H7 (cell line): ENCODE measurements around the gene EWSR1. TPM values are rescaled to one million over a fixed set of nuclear protein-coding genes. Genes with fewer than 3 reads are reported as not detected.

Experiments used
- DNase-seq: peaks from one replicate; pipeline ENCODE4 v3.0.0; 2012
- H3K27me3 ChIP-seq: 2 replicates; pipeline ENCODE4 v1.6.0; 2011; ENCODE audit warnings: mild to moderate bottlenecking, low read length; ENCODE audit not compliant: control insufficient read depth, insufficient read depth
- H3K36me3 ChIP-seq: replicated peaks from 2 replicates; pipeline ENCODE4 v1.5.1; 2011; ENCODE audit warnings: low read length; ENCODE audit not compliant: control insufficient read depth, insufficient read depth
- H3K4me3 ChIP-seq: 2 replicates; pipeline ENCODE4 v1.5.1; 2011; ENCODE audit warnings: low read depth, mild to moderate bottlenecking, control low read depth, low read length, moderate library complexity; ENCODE audit not compliant: insufficient read depth
- total RNA-seq: library from RNA; depleted of rRNA; stranded (reverse); fragments of >200 nt; shearing (Covaris generic); gene quantifications from 2 replicates; pipeline ENCODE4 v1.2.3, GENCODE V29; 2014

EWSR1 gene
- total RNA-seq, 1 experiment from 2014 or later, result 229 TPM

DNA sequence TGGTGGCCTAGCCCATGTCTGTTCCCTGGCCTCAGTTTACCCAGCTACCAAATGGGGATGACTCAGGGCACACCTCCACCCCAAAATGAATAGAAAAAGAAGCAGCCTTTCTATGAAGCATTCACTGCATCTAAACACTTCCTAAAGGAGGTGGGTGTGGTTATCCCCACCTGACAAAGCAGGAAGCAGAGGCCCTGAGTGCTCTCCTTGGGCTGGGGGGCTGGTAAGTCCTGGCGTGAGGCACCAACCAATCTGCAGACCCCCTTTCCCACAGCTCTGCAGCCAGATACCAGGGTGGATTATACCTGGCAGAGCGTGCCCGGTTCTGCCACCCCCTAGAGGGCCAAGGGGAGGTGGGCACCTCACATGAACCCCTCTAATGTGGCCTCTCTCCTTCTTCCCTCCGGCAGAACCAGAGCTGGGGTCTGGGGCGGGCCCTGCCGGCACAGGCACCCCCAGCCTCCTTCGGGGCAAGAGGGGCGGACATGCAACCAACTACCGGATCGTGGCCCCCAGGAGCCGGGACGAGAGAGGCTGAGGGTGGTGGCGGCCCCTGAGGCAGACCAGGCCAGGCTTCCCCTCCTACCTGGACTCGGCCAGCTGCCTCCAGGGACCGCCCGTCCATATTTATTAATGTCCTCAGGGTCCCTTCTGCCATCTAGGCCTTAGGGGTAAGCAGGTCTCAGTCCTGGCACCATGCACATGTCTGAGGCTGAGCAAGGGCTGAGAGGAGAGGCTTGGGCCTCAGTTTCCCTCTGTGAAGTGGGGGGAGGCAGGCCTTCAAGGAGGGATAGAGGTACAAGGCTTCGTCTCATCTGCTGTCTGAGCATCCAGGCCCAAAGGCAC is 9.4 kb upstream of the EWSR1 start:
- peak; percentile 60 for DNase-seq
- H3K36me3 ChIP-seq, result peaks cover 3% of the 10 kb centered on the region
- no peak overlapping the region for H3K4me3 ChIP-seq
- H3K27me3 ChIP-seq, result no peaks in the 10 kb centered on the region

- peak; percentile 87 for DNase-seq
- no peak overlapping the region for H3K4me3 ChIP-seq
- H3K27me3 ChIP-seq, result no peaks in the 10 kb centered on the region
- H3K36me3 ChIP-seq, result peaks cover 7% of the 10 kb centered on the region
These were observed 8.7 kb upstream of the EWSR1 start for GRCh38 chr22:29259253-29259899.

DNA sequence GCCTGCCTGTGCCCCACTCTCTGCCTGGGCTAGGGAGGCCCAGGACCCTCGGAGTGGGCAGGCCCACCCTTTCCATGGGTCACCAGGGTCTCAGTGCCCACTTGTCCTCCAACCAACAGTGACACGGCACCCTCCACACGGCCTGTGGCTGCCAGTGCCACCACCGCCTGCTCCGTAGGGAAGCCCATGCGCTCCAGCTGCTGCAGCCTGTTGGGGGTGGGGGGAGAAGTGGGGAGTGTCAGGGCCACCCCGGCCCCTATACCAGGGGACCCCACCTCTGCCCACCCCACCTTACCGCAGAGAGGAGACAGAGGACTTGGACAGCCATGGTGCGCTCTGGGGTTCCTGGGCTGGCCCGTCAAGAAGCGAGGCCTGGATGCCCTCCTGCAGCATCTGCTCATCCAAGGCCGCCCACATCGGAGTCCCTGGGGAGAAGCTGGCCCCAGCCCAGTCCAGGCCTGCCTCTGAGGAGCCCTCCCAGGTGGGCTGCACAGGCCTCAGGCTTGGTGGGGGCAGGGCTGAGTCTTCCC is 8.0 kb upstream of the EWSR1 start:
- no peak for DNase-seq
- H3K27me3 ChIP-seq, result no peaks in the 10 kb centered on the region
- peaks cover 10% of the 10 kb centered on the region for H3K36me3 ChIP-seq
- H3K4me3 ChIP-seq, result no peak overlapping the region

DNA sequence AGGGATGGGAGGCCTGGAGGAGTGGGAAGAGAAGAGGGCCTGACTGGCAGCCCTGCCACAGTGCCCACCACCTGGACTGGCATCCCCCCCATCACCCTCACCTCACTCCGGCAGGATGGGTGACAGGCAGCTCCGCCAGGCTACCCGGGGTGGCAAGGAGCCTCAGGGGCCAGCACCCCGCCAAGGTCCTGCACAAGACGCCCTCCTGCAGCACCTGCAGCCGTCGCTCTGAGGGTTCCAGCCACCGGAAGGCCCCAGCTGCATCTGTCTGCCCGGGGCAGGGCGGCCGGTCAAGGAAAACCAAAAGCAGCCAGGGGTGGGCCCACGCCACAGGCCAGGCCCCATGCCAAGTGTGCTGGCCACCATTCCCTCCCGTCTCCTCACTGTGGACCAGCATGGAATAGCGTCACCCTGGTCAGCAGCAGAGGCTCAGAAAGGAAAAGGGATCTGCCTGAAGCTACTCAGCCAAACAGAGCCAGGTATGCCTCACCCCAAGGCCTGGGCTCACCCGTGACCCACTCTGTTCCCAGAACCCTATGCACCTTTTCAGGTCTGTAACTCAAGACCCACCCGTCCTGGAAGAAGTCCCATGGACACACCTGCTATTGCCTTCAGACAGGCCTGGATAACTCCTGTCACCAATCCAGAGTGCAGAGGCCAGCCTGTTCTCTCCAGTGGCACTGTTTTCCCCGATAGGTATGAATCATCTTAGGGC is 7.3 kb upstream of the EWSR1 start:
- Histone ChIP-seq H3K27me3 (no peaks in the 10 kb centered on the region), H3K36me3 (peaks cover 14% of the 10 kb centered on the region), H3K4me3 (no peak overlapping the region)
- DNase-seq, result peak; percentile 56

DNA sequence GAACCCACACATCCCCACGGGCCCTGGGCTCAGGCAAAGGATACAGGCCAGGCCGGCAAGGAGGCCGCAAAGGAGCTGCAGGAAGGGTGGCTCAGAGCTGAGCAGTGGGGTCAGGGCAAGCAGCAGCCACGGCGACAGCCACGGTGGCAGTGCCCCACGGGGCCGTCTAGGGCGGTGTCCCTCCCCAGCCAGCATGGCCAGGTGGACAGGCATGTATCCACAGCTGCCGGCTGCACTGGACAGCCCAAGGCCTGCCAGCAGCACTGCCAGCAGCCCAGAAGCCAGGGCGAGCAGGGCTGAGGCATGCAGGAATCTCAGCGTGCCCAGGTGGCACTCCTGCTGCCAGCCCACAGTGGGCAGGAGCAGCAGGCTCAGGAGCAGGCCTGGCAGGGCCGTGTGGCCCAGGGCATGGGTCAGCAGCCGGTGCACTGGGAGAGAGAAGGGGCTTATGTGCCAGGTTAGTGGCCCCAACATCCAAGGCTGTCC is 4.2 kb upstream of the EWSR1 start:
- Histone ChIP-seq H3K36me3 (peaks cover 21% of the 10 kb centered on the region), H3K4me3 (no peak overlapping the region), H3K27me3 (no peaks in the 10 kb centered on the region)
- peak; percentile 49 for DNase-seq

DNA sequence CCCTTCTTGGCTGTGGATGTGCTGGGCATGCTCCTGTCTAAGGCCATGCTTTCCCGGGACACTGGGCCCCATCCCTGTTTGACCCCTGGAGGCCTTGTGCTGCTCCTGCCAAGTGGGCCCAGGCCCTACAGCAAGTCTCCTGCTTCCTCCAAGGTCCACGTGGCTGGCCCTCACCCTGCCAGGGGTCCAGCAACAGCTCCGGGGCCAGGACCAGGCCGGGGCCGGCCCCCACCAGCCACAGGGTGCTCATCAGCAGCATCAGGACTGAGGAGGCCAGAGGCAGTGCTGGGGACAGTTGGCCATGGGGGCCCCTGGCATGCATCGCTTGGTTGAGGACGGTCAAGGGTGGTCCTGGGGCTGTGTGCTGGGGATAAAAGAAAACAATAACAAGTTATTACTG is 2.8 kb upstream of the EWSR1 start:
- no peaks in the 10 kb centered on the region for H3K27me3 ChIP-seq
- DNase-seq, result peak; percentile 28
- H3K36me3 ChIP-seq, result peaks cover 27% of the 10 kb centered on the region
- H3K4me3 ChIP-seq, result no peak overlapping the region

- no peak for DNase-seq
- no peaks in the 10 kb centered on the region for H3K27me3 ChIP-seq
- no peak overlapping the region for H3K4me3 ChIP-seq
- H3K36me3 ChIP-seq, result peaks cover 29% of the 10 kb centered on the region
These were observed 2.1 kb upstream of the EWSR1 start for GRCh38 chr22:29265929-29266328.

DNA sequence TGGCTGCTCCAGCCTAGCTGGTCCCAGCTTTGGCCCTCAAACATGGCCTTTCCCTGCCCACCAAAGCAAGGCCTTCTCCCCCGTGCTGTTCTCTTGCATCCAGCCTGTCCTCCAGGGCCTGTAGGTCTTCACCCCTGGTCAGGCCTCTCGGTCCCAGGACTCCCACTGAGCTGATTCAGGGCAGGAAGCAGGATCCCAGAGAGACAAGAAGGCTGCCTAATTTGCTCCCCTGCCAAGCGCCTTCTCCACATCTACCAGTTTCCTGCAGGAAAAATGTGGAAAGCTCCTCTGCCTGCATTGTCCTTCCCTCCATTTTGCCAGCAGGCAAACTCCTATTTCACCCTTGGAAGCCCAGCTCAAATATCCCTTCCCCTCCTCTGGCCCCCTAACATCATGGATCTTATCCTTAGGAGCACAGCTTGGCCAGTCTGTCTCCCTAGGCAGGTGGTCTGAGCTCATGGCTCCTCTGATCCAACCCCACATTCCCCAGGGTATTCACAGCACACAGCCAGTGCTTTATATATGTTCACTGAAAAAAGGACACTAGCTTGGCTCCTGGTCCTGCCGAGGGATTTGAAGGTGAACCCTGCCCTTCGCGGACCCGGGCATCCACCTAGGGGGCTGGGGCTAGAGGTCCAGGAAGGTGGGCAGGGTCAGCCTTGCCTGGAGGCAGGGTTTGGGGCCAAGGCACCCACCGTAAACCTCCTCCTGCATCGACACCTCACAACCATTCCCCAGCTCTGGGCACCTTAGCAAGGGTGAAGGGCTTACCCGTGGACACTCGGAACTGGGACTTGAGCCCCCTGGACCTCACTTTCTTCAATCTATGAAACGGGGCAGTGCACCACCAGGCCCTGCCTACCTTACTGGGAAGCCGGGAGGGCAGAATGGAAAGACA is 1.3 kb upstream of the EWSR1 start:
- H3K27me3 ChIP-seq, result no peaks in the 10 kb centered on the region
- H3K36me3 ChIP-seq, result peaks cover 34% of the 10 kb centered on the region
- DNase-seq, result peak; percentile 63

DNA sequence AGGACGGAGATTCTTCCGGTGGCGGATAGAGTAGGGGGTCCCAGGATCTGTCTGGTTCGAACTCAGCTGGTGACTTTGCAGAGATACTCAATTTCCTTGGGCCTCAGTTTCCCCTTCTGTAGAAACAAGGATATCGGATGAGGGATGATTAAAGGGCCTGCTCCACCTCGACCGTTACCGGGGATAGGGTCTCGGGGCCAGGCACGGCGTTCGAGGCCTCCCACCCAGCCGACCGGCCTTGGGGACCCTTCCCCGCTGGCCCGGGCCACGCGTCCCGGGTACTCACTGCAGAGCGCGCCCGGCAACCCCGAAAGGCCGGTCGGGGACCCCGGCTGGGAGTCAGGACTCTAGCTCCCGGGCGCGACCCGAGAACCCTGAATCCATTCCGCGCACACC is 608 bp upstream of the EWSR1 start:
- Histone ChIP-seq H3K36me3 (peaks cover 37% of the 10 kb centered on the region), H3K27me3 (no peaks in the 10 kb centered on the region), H3K4me3 (peak overlapping the region; percentile 99)
- DNase-seq, result no peak

More for the DNA sequence above, 1.3 kb upstream of the EWSR1 start:
- peak overlapping the region; percentile 99 for H3K4me3 ChIP-seq

- no peaks in the 10 kb centered on the region for H3K27me3 ChIP-seq
- H3K36me3 ChIP-seq, result peaks cover 44% of the 10 kb centered on the region
- peak; percentile 90 for DNase-seq
- H3K4me3 ChIP-seq, result peak overlapping the region; percentile 99
These were observed 602 bp downstream of the EWSR1 start for GRCh38 chr22:29268511-29269229.

DNA sequence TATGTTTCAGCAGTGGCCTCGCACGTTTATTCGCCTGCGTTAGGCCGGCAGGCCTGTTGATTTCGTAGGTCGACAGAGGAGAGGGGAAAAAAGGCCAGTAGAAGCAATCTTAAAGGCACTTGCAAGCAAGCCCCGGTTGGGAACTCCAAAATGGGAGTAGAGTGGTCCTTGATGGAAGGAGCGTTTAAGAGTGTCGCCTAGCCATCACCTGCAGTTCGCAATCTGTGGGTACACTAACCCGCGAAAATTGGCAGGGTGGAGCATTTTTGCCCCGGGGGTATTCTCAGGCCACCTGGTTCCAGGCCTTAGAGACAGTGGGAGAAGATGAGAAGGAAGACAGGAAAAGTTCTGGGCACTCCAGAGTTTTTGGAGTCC is 1.1 kb downstream of the EWSR1 start:
- Histone ChIP-seq H3K27me3 (no peaks in the 10 kb centered on the region), H3K36me3 (peaks cover 48% of the 10 kb centered on the region), H3K4me3 (peak overlapping the region; percentile 99)
- no peak for DNase-seq

- Histone ChIP-seq H3K36me3 (peaks cover 47% of the 10 kb centered on the region), H3K27me3 (no peaks in the 10 kb centered on the region), H3K4me3 (peak overlapping the region; percentile 99)
- no peak for DNase-seq
These were observed 1.8 kb downstream of the EWSR1 start for GRCh38 chr22:29269731-29270474.
